ENCODE measurements around the gene XKR7.
A peak's percentile ranks its signal among the peaks of the same experiment; 100 is the strongest.
"Not testable (repeated sequence)": the region's sequence is repeated elsewhere in the genome, so short reads cannot be mapped to it uniquely, and the experiment has no call there.

The XKR7 gene

DNA sequence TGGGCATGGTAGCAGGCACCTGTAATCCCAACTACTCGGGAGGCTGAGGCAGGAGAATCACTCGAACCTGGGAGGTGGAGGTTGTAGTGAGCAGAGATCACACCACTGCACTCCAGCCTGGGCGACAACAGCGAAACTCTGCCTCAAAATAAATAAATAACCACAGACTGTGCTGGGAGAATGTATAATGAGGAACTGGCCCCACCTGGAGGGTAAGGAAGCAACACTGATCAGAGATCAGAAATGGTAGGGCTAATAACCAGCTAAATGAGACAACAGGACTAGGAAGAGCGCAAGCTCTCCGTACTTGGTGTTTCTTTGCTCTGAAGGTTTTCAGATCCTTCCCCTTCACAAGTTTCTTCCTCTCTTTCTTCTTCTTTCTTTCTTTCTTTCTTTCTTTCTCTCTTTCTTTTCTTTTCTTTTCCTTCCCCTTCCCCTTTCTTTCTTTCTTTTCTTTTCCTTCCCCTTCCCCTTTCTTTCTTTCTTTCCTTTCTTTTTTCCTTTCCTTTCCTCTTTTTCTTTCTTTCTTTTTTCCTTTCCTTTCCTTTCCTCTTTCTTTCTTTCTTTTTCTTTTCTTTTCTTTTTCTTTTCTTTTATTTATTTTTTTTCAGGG lies 56.8 kb downstream of the XKR7 start:
- Histone ChIP-seq H3K4me3 (ENCODE audit: low read length in 2 of 2) (no peak overlapping the region), H3K9ac (ENCODE audit: low read depth in 1 of 2, low read length in 2 of 2) (no peak overlapping the region), H3K27me3 (ENCODE audit: control insufficient read depth in 2 of 2, insufficient read depth in 2 of 2, low read length in 2 of 2) (peaks cover 15 to 23% of the 10 kb centered on the region in 2 donors), H3K4me1 (ENCODE audit: control insufficient read depth in 2 of 2, insufficient read depth in 2 of 2, low read length in 2 of 2) (no peaks in the 10 kb centered on the region), H3K36me3 (ENCODE audit: control insufficient read depth in 2 of 2, insufficient read depth in 2 of 2, low read length in 2 of 2) (no peaks in the 10 kb centered on the region), H3K9me3 (ENCODE audit: control insufficient read depth in 2 of 2, low read length in 2 of 2) (no peaks in the 10 kb centered on the region), H3K27ac (ENCODE audit: low read depth in 2 of 2, low read length in 2 of 2) (no peak overlapping the region)

GRCh38 chr20:32027643-32028042 lies 59.7 kb downstream of the XKR7 start:
- Histone ChIP-seq H3K27ac (ENCODE audit: low read depth in 2 of 2, low read length in 2 of 2) (no peak overlapping the region), H3K4me1 (ENCODE audit: control insufficient read depth in 2 of 2, insufficient read depth in 2 of 2, low read length in 2 of 2) (peaks cover 0 to 2% of the 10 kb centered on the region in 2 donors), H3K9me3 (ENCODE audit: control insufficient read depth in 2 of 2, low read length in 2 of 2) (no peaks in the 10 kb centered on the region), H3K4me3 (ENCODE audit: low read length in 2 of 2) (no peak overlapping the region), H3K9ac (ENCODE audit: low read depth in 1 of 2, low read length in 2 of 2) (no peak overlapping the region), H3K27me3 (ENCODE audit: control insufficient read depth in 2 of 2, insufficient read depth in 2 of 2, low read length in 2 of 2) (peaks cover under 1 to 18% of the 10 kb centered on the region in 2 donors), H3K36me3 (ENCODE audit: control insufficient read depth in 2 of 2, insufficient read depth in 2 of 2, low read length in 2 of 2) (no peaks in the 10 kb centered on the region)

- H3K27me3 ChIP-seq (ENCODE audit: control insufficient read depth in 2 of 2, insufficient read depth in 2 of 2, low read length in 2 of 2), result peaks cover 0 to 18% of the 10 kb centered on the region in 2 donors
- no peak overlapping the region for H3K9ac ChIP-seq (ENCODE audit: low read depth in 1 of 2, low read length in 2 of 2)
- H3K27ac ChIP-seq (ENCODE audit: low read depth in 2 of 2, low read length in 2 of 2), result no peak overlapping the region
- no peaks in the 10 kb centered on the region for H3K9me3 ChIP-seq (ENCODE audit: control insufficient read depth in 2 of 2, low read length in 2 of 2)
- no peaks in the 10 kb centered on the region for H3K36me3 ChIP-seq (ENCODE audit: control insufficient read depth in 2 of 2, insufficient read depth in 2 of 2, low read length in 2 of 2)
- peaks cover 0 to 2% of the 10 kb centered on the region in 2 donors for H3K4me1 ChIP-seq (ENCODE audit: control insufficient read depth in 2 of 2, insufficient read depth in 2 of 2, low read length in 2 of 2)
- no peak overlapping the region for H3K4me3 ChIP-seq (ENCODE audit: low read length in 2 of 2)
These were observed 60.9 kb downstream of the XKR7 start for GRCh38 chr20:32028647-32029372.

- H3K36me3 ChIP-seq (ENCODE audit: control insufficient read depth in 2 of 2, insufficient read depth in 2 of 2, low read length in 2 of 2), result no peaks in the 10 kb centered on the region
- no peak overlapping the region for H3K4me3 ChIP-seq (ENCODE audit: low read length in 2 of 2)
- H3K27me3 ChIP-seq (ENCODE audit: control insufficient read depth in 2 of 2, insufficient read depth in 2 of 2, low read length in 2 of 2), result peaks cover 0 to 18% of the 10 kb centered on the region in 2 donors
- H3K4me1 ChIP-seq (ENCODE audit: control insufficient read depth in 2 of 2, insufficient read depth in 2 of 2, low read length in 2 of 2), result peaks cover 0 to 2% of the 10 kb centered on the region in 2 donors
- no peak overlapping the region for H3K9ac ChIP-seq (ENCODE audit: low read depth in 1 of 2, low read length in 2 of 2)
- no peak overlapping the region for H3K27ac ChIP-seq (ENCODE audit: low read depth in 2 of 2, low read length in 2 of 2)
- H3K9me3 ChIP-seq (ENCODE audit: control insufficient read depth in 2 of 2, low read length in 2 of 2), result no peaks in the 10 kb centered on the region
These were observed 61.6 kb downstream of the XKR7 start for GRCh38 chr20:32029561-32029960.

DNA sequence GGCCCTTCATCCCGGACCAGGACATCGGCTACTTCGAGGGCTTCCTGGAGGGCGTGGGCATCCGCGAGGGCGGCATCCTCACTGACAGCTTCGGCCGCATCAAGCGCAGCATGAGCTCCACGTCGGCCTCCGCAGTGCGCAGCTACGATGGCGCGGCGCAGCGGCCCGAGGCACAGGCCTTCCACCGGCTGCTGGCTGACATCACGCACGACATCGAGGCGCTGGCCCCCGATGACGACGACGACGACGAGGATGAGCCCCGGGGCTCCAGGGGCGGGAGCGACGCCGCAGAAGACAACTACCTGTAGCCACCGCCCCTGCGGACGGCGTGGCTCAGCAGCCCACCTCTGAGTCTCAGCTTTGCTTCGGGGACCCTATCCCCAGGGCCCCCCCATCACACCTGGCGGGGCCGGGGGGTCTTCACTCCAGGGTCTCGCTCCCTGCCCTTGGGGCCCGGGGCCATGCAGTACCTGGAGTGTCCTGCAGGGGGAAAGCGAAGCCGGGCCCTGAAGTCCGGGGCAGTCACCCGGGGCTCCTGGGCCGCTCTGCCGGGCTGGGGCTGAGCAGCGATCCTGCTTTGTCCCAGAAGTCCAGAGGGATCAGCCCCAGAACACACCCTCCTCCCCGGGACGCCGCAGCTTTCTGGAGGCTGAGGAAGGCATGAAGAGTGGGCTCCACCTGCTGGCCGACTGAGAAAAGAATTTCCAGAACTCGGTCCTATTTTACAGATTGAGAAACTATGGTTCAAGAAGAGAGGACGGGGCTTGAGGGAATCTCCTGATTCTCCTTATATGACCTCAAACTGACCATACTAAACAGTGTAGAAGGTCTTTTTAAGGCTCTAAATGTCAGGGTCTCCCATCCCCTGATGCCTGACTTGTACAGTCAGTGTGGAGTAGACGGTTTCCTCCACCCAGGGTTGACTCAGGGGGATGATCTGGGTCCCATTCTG lies 63.3 kb downstream of the XKR7 start:
- H3K4me1 ChIP-seq (ENCODE audit: control insufficient read depth in 2 of 2, insufficient read depth in 2 of 2, low read length in 2 of 2), result peaks cover 0 to 2% of the 10 kb centered on the region in 2 donors
- no peaks in the 10 kb centered on the region for H3K9me3 ChIP-seq (ENCODE audit: control insufficient read depth in 2 of 2, low read length in 2 of 2)
- H3K36me3 ChIP-seq (ENCODE audit: control insufficient read depth in 2 of 2, insufficient read depth in 2 of 2, low read length in 2 of 2), result no peaks in the 10 kb centered on the region
- H3K4me3 ChIP-seq (ENCODE audit: low read length in 2 of 2), result peak overlapping the region in 1 of 2 donors; percentile 25
- no peak overlapping the region for H3K27ac ChIP-seq (ENCODE audit: low read depth in 2 of 2, low read length in 2 of 2)
- peak overlapping the region in 1 of 2 donors; percentile 5 for H3K9ac ChIP-seq (ENCODE audit: low read depth in 1 of 2, low read length in 2 of 2)
- H3K27me3 ChIP-seq (ENCODE audit: control insufficient read depth in 2 of 2, insufficient read depth in 2 of 2, low read length in 2 of 2), result peaks cover 5 to 23% of the 10 kb centered on the region in 2 donors

- Histone ChIP-seq H3K9me3 (ENCODE audit: control insufficient read depth in 2 of 2, low read length in 2 of 2) (no peaks in the 10 kb centered on the region), H3K36me3 (ENCODE audit: control insufficient read depth in 2 of 2, insufficient read depth in 2 of 2, low read length in 2 of 2) (no peaks in the 10 kb centered on the region), H3K4me1 (ENCODE audit: control insufficient read depth in 2 of 2, insufficient read depth in 2 of 2, low read length in 2 of 2) (peaks cover 0 to 2% of the 10 kb centered on the region in 2 donors), H3K4me3 (ENCODE audit: low read length in 2 of 2) (no peak overlapping the region), H3K27ac (ENCODE audit: low read depth in 2 of 2, low read length in 2 of 2) (no peak overlapping the region), H3K9ac (ENCODE audit: low read depth in 1 of 2, low read length in 2 of 2) (no peak overlapping the region), H3K27me3 (ENCODE audit: control insufficient read depth in 2 of 2, insufficient read depth in 2 of 2, low read length in 2 of 2) (peaks cover 5 to 26% of the 10 kb centered on the region in 2 donors)
These were observed 65.4 kb downstream of the XKR7 start for GRCh38 chr20:32033316-32033715.

- H3K27me3 ChIP-seq (ENCODE audit: control insufficient read depth in 2 of 2, insufficient read depth in 2 of 2, low read length in 2 of 2), result peaks cover 5 to 27% of the 10 kb centered on the region in 2 donors
- not testable (repeated sequence) for H3K27ac ChIP-seq (ENCODE audit: low read depth in 2 of 2, low read length in 2 of 2); H3K4me1 ChIP-seq (ENCODE audit: control insufficient read depth in 2 of 2, insufficient read depth in 2 of 2, low read length in 2 of 2); H3K9ac ChIP-seq (ENCODE audit: low read depth in 1 of 2, low read length in 2 of 2); H3K9me3 ChIP-seq (ENCODE audit: control insufficient read depth in 2 of 2, low read length in 2 of 2); H3K4me3 ChIP-seq (ENCODE audit: low read length in 2 of 2); H3K36me3 ChIP-seq (ENCODE audit: control insufficient read depth in 2 of 2, insufficient read depth in 2 of 2, low read length in 2 of 2)
These were observed 65.8 kb downstream of the XKR7 start for GRCh38 chr20:32033721-32034120.

GRCh38 chr20:32034581-32035425 lies 66.9 kb downstream of the XKR7 start:
- H3K27me3 ChIP-seq (ENCODE audit: control insufficient read depth in 2 of 2, insufficient read depth in 2 of 2, low read length in 2 of 2), result peaks cover 5 to 29% of the 10 kb centered on the region in 2 donors
- H3K9me3 ChIP-seq (ENCODE audit: control insufficient read depth in 2 of 2, low read length in 2 of 2), result no peaks in the 10 kb centered on the region
- H3K4me3 ChIP-seq (ENCODE audit: low read length in 2 of 2), result no peak overlapping the region
- peaks cover 0 to 2% of the 10 kb centered on the region in 2 donors for H3K4me1 ChIP-seq (ENCODE audit: control insufficient read depth in 2 of 2, insufficient read depth in 2 of 2, low read length in 2 of 2)
- no peak overlapping the region for H3K9ac ChIP-seq (ENCODE audit: low read depth in 1 of 2, low read length in 2 of 2)
- H3K36me3 ChIP-seq (ENCODE audit: control insufficient read depth in 2 of 2, insufficient read depth in 2 of 2, low read length in 2 of 2), result no peaks in the 10 kb centered on the region
- no peak overlapping the region for H3K27ac ChIP-seq (ENCODE audit: low read depth in 2 of 2, low read length in 2 of 2)

DNA sequence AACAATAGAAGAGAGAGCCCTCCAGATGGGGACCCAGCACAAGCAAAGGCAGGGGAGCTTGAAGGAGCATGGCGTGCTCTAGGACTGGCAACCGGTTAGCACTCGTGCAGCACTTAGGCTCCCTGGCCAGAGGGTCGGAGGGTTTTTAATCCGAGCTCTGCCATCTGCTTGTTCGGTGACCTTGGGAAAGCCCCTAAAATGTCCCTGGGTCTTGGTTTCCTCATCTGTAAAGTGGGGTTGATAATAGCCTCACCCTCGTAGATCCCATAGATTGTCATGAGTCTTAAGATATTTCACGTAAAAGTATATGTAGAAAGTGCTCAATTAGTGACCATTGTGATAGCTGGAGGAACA lies 67.5 kb downstream of the XKR7 start:
- peaks cover 0 to 2% of the 10 kb centered on the region in 2 donors for H3K4me1 ChIP-seq (ENCODE audit: control insufficient read depth in 2 of 2, insufficient read depth in 2 of 2, low read length in 2 of 2)

More for the DNA sequence above, 67.5 kb downstream of the XKR7 start:
- Histone ChIP-seq H3K9ac (ENCODE audit: low read depth in 1 of 2, low read length in 2 of 2) (no peak overlapping the region), H3K27me3 (ENCODE audit: control insufficient read depth in 2 of 2, insufficient read depth in 2 of 2, low read length in 2 of 2) (peaks cover 5 to 29% of the 10 kb centered on the region in 2 donors), H3K4me3 (ENCODE audit: low read length in 2 of 2) (no peak overlapping the region), H3K36me3 (ENCODE audit: control insufficient read depth in 2 of 2, insufficient read depth in 2 of 2, low read length in 2 of 2) (no peaks in the 10 kb centered on the region), H3K9me3 (ENCODE audit: control insufficient read depth in 2 of 2, low read length in 2 of 2) (no peaks in the 10 kb centered on the region), H3K27ac (ENCODE audit: low read depth in 2 of 2, low read length in 2 of 2) (no peak overlapping the region)

Data from mucosa of rectum (tissue), 2 donors.